HL-60 (cell line): ENCODE measurements around the gene STYK1.

ENCODE experiments used
- DNase-seq, 2 experiments: peaks; one replicate each; pipeline ENCODE4 v3.0.0-alpha.2; 2010 to 2020; ENCODE audit warnings: low read depth in 1 of 2, low spot score in 1 of 2
- H3K27ac ChIP-seq: fragments of 250-450 bp; sonication (Bioruptor Pico); replicated peaks from 2 replicates; pipeline ENCODE4 v1.5.1; 2020; ENCODE audit warnings: mild to moderate bottlenecking, moderate library complexity
- H3K27me3 ChIP-seq: fragments of 250-450 bp; sonication (Bioruptor Pico); 2 replicates; pipeline ENCODE4 v1.5.1; 2021; ENCODE audit warnings: mild to moderate bottlenecking, moderate library complexity; ENCODE audit not compliant: insufficient read depth, poor library complexity, severe bottlenecking
- H3K4me3 ChIP-seq: replicated peaks from 2 replicates; pipeline ENCODE4 v1.5.1; 2011; ENCODE audit warnings: mild to moderate bottlenecking, control low read depth, low read length; ENCODE audit not compliant: insufficient read depth
- GABPA ChIP-seq: IDR thresholded peaks from 2 replicates; pipeline ENCODE4 v1.6.1; 2012; ENCODE audit warnings: low read depth
- POLR2AphosphoS5 ChIP-seq: IDR thresholded peaks from 2 replicates; pipeline ENCODE4 v1.6.1; 2012; ENCODE audit warnings: low read depth
- SPI1 ChIP-seq: IDR thresholded peaks from 2 replicates; pipeline ENCODE4 v1.6.1; 2012; ENCODE audit warnings: low read depth, mild to moderate bottlenecking, borderline replicate concordance
- TF ChIP-seq, protein P1 (sequence below): IDR thresholded peaks from one replicate; pipeline ENCODE4 v1.5.1; 2011; ENCODE audit warnings: low read length, control low read depth, inconsistent platforms; ENCODE audit not compliant: insufficient read depth
- TF ChIP-seq, protein P2 (sequence below): IDR thresholded peaks from 2 replicates; pipeline ENCODE4 v1.6.1; 2012; ENCODE audit warnings: low read depth; ENCODE audit not compliant: insufficient replicate concordance

Gene STYK1

DNA sequence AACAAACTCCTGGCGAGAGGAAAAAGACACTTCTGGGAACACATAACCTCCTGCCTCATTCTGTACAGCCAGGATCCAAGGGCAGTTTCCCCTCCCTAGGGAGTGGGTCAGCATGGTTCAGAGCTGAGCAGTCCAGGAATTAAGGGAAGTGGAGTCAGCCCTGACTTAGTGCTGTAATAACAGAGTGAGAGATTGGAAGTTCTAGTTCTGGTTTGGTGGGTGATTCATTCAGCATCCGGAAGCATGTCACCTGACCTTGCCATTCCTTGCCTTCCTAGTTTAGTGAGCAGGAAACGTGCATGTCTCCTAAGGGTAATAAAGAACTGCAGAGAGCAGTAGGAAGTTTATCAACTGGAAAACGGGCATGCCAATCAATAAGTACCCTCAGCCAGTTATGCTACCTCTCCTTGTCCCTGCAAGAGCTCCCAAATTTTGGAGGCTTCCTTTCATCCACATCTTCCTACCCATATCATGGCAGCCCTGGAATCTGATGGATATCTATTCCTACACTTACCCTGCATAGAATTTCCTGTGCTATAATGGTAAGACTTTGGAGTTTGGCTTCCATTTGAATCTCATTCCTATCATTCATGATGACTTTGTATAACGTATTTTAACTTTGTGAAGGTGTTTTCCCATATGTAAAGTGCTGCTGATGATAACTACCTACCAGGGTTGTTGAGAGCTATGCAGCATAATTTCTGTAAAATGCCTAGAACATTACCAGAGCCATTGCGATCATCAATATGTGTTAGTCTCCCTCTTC lies 31.9 kb downstream of the STYK1 start:
- TF ChIP-seq, protein P1, sequence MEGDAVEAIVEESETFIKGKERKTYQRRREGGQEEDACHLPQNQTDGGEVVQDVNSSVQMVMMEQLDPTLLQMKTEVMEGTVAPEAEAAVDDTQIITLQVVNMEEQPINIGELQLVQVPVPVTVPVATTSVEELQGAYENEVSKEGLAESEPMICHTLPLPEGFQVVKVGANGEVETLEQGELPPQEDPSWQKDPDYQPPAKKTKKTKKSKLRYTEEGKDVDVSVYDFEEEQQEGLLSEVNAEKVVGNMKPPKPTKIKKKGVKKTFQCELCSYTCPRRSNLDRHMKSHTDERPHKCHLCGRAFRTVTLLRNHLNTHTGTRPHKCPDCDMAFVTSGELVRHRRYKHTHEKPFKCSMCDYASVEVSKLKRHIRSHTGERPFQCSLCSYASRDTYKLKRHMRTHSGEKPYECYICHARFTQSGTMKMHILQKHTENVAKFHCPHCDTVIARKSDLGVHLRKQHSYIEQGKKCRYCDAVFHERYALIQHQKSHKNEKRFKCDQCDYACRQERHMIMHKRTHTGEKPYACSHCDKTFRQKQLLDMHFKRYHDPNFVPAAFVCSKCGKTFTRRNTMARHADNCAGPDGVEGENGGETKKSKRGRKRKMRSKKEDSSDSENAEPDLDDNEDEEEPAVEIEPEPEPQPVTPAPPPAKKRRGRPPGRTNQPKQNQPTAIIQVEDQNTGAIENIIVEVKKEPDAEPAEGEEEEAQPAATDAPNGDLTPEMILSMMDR, result no peak
- TF ChIP-seq POLR2AphosphoS5 (no peak), SPI1 (no peak), GABPA (no peak)
- TF ChIP-seq, protein P2, sequence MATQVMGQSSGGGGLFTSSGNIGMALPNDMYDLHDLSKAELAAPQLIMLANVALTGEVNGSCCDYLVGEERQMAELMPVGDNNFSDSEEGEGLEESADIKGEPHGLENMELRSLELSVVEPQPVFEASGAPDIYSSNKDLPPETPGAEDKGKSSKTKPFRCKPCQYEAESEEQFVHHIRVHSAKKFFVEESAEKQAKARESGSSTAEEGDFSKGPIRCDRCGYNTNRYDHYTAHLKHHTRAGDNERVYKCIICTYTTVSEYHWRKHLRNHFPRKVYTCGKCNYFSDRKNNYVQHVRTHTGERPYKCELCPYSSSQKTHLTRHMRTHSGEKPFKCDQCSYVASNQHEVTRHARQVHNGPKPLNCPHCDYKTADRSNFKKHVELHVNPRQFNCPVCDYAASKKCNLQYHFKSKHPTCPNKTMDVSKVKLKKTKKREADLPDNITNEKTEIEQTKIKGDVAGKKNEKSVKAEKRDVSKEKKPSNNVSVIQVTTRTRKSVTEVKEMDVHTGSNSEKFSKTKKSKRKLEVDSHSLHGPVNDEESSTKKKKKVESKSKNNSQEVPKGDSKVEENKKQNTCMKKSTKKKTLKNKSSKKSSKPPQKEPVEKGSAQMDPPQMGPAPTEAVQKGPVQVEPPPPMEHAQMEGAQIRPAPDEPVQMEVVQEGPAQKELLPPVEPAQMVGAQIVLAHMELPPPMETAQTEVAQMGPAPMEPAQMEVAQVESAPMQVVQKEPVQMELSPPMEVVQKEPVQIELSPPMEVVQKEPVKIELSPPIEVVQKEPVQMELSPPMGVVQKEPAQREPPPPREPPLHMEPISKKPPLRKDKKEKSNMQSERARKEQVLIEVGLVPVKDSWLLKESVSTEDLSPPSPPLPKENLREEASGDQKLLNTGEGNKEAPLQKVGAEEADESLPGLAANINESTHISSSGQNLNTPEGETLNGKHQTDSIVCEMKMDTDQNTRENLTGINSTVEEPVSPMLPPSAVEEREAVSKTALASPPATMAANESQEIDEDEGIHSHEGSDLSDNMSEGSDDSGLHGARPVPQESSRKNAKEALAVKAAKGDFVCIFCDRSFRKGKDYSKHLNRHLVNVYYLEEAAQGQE, result no peak
- DNase-seq, result no peak
- no peak overlapping the region for H3K27ac ChIP-seq
- no peaks in the 10 kb centered on the region for H3K27me3 ChIP-seq
- H3K4me3 ChIP-seq, result no peak overlapping the region

DNA sequence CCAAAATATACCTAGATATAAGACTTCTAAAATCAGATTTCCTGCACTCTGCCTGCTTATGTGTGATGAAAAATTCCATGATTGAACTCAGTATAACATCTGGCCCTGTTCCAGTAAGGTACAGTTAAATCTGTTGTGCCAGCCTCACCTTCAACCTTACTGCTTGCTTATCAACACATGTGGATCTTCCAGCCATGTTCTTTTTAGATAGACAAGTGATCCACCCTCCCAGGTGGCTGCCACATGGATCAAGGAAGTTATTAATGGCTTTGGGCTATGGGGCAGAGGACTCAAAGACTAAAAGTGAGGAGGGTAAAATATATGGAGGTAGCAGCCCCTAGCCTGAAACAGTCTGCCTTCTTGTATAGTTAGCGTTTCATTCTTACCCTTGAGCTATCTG lies 35.1 kb downstream of the STYK1 start:
- no peak for DNase-seq
- no peak overlapping the region for H3K27ac ChIP-seq
- no peaks in the 10 kb centered on the region for H3K27me3 ChIP-seq
- TF ChIP-seq, protein P2, result no peak
- TF ChIP-seq, protein P1, result no peak
- TF ChIP-seq GABPA (no peak), POLR2AphosphoS5 (no peak), SPI1 (no peak)
- H3K4me3 ChIP-seq, result no peak overlapping the region

DNA sequence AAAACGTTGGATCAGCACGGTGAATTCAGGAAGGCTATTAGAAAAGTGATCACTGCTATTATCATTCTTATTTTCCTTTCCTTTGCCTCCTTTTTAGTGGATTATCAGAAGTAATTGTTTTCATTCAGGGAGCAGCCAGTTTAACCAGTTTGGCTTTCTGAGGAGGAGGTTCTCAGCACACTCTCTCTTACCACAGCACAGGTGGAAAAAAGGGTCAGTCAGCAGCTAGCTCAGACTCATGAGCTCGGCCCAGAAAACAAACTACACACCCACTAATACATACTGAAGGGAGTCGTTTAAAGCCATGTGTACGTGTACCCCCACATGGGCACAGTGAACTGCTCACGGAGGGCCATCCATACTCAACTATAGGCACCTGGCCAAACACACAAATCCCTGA lies 37.2 kb downstream of the STYK1 start:
- no peak overlapping the region for H3K4me3 ChIP-seq
- TF ChIP-seq, protein P1, result no peak
- TF ChIP-seq, protein P2, result no peak
- TF ChIP-seq SPI1 (no peak), POLR2AphosphoS5 (no peak), GABPA (no peak)
- no peaks in the 10 kb centered on the region for H3K27me3 ChIP-seq
- no peak overlapping the region for H3K27ac ChIP-seq
- DNase-seq, result no peak
